NCI-H1436 (cell line): Measurements from ENCODE around the gene SSRP1.
"Not testable (repeated sequence)": the region's sequence is repeated elsewhere in the genome, so short reads cannot be mapped to it uniquely, and the experiment has no call there.

Source experiments
- DNase-seq: peaks from one replicate; lab custom pipeline; 2025; lab: John Stamatoyannopoulos, UW

SSRP1 gene

GRCh38 chr11:57336856-57337255, 1.2 kb upstream of the SSRP1 start:
- DNase-seq = not testable (repeated sequence)

- DNase-seq = no peak
Measured at GRCh38 chr11:57336111-57336666, 497 bp upstream of the SSRP1 start.

GRCh38 chr11:57335023-57335342, 709 bp downstream of the SSRP1 start:
- DNase-seq = no peak

- DNase-seq = no peak
Measured at GRCh38 chr11:57332694-57333440, 2.8 kb downstream of the SSRP1 start.

GRCh38 chr11:57331720-57332119, 4.0 kb downstream of the SSRP1 start:
- DNase-seq = no peak

GRCh38 chr11:57330029-57330428, 5.7 kb downstream of the SSRP1 start:
- DNase-seq = no peak

- no peak for DNase-seq
Measured at GRCh38 chr11:57327721-57328120, 8.0 kb downstream of the SSRP1 start.

- no peak for DNase-seq
Measured at GRCh38 chr11:57325735-57326048, 10.0 kb downstream of the SSRP1 start.

GRCh38 chr11:57324886-57325734, 10.6 kb downstream of the SSRP1 start, which contains the start of gene TNKS1BP1:
TSS of gene TNKS1BP1 (minus strand) at chr11:57324952. CDS start at chr11:57321885, 3,067 bp downstream.
- peak; percentile 89 for DNase-seq

- no peak for DNase-seq
Measured at GRCh38 chr11:57324154-57324885, 11.4 kb downstream of the SSRP1 start.

- no peak for DNase-seq
Measured at GRCh38 chr11:57323855-57324153, 11.9 kb downstream of the SSRP1 start.

GRCh38 chr11:57323167-57323854, 12.4 kb downstream of the SSRP1 start:
- no peak for DNase-seq

- DNase-seq = no peak
Measured at GRCh38 chr11:57322256-57323166, 13.2 kb downstream of the SSRP1 start.

GRCh38 chr11:57321388-57322255, 14.1 kb downstream of the SSRP1 start:
- no peak for DNase-seq

- no peak for DNase-seq
Measured at GRCh38 chr11:57320719-57321387, 14.8 kb downstream of the SSRP1 start.

- no peak for DNase-seq
Measured at GRCh38 chr11:57320067-57320718, 15.5 kb downstream of the SSRP1 start.

- no peak for DNase-seq
Measured at GRCh38 chr11:57318178-57318577, 17.5 kb downstream of the SSRP1 start.

- no peak for DNase-seq
Measured at GRCh38 chr11:57316017-57316416, 19.7 kb downstream of the SSRP1 start.

- no peak for DNase-seq
Measured at GRCh38 chr11:57315491-57315890, 20.2 kb downstream of the SSRP1 start.
